ENCODE measurements around the gene OR2J2.
"Not testable (repeated sequence)": the region's sequence is repeated elsewhere in the genome, so short reads cannot be mapped to it uniquely, and the experiment has no call there.

Gene OR2J2

DNA sequence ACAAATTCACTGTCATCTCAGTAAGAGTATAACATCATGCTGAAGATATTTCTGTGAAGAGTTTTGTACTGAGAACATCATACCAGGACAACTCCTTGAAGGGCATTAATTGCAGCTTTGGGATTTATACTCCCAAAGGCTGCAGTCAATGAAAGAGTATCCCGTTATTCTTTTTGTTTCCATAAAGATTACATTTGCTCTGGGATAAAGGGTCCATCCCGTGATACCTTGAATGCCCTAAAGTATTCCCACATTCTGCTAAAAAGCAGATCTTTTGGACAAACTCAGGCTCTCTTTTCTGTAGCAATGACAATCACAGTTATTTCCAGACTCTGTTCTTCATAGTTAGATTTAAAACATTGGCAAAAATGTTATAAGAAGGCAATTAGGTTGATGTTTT lies at the start of gene OR2J2:
TSS of gene OR2J2 (plus strand) at position 301 of the 400 bp plus-strand sequence. CDS start 2,729 bp downstream, outside the sequence.
- DNase-seq (ENCODE audit: low spot score): not testable (repeated sequence)

DNA sequence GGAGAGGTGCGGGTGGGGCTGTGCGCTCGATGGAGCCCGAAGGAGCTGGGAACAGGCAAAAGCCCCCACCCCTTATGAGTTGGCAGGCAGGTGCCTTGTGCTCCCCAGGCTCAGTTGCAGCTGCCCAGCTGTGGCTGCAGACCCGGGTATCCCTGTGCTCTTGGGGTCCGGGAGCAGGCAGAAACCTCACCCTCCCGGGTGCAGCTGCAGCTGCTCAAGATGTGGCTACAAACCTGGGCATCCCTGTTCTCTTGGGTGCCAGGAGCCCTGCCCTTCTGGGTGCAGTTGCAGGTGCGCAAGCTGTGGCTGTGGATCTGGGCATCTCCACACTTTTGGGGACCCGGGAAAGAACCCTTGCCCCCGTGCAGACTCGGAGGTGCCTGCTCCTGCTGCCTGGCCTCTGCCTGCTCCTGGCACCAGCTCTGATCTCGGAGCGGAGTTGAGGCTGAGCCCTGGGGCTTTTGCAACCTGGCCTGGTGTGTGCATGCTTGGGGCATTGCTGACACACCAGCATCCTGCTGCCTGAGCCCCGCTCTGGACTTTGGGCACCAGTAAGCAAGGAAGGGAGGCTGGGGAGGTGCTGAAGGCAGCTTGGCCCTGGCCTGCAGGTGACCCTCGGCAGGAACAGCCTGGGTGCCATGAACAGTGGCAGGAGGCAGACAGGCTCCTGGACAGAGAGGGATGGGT lies 41.2 kb upstream of the OR2J2 start:
- DNase-seq (ENCODE audit: low spot score): no peak

DNA sequence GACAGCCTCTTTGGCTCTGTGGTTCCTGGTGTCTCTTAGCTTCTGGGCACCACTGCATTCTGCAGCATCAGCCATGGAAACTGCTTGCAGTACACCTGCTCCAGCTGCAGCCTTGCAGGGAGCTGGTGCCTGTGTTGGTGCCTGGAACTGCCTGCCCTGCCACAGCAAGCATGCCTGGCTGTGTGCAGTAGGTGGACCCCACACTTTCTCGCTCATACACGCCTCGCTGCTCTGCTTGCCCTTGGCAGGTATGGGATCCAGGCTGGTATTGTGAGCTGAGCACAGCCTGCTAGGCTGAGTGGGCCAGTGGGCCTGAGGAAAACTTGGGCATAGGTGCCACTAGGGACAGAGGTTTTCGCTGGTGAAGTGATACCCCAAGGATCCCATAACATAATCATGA lies 40.1 kb upstream of the OR2J2 start:
- DNase-seq (ENCODE audit: low spot score): no peak

DNA sequence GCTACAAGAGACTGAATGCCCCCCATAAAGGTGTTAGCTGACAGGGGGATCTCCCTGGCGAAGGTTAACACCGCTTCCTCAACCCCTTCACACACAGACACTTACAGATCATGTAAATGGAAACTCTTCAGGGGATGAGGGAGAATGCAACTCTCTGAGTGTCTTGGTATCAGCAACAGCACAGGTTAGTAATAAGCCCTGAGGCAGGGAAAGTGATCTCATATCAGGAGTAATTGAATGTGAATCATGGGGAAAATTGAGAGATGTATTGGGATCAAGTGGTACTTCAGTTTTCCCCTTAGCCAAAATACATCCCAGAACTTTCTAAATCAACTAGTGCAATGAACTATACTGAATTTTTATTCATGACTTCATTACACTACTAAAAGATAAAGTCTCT lies 39.0 kb upstream of the OR2J2 start:
- DNase-seq (ENCODE audit: low spot score): no peak

DNA sequence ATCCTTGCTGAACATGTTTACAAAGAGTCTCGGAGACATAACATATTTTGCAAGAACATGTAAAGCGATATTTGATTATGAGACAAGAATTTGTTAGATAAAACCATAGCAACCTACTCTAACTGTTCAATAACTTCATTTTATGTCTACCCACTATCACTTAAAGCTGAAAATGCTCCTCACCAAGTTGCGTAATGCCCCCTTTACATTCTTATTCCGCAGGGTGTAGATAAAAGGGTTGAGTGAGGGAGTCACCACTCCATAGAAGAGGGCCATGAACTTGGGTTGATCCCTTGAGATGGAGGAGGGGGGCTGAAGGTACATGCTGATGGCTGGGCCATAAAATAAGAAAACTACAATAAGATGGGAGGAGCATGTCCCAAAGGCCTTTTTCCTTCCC lies 33.0 kb upstream of the OR2J2 start:
- no peak for DNase-seq (ENCODE audit: low spot score)

DNA sequence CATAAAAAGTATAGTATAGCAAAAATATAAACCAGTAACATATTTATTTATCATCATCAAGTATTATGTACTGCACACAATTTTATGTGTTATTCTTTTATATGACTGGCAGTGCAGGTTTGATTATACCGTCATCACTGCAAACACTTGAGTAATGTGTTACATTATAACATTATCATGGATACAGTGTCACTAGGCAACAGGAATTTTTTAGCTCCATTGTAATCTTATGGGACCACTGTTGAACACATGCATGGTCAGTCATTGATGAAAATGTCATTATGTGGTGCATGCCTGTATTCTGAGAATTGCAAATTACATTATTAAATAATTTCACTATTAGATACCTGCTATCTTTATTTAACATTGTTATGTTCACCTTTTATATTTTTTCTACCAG lies 29.1 kb upstream of the OR2J2 start:
- no peak for DNase-seq (ENCODE audit: low spot score)

DNA sequence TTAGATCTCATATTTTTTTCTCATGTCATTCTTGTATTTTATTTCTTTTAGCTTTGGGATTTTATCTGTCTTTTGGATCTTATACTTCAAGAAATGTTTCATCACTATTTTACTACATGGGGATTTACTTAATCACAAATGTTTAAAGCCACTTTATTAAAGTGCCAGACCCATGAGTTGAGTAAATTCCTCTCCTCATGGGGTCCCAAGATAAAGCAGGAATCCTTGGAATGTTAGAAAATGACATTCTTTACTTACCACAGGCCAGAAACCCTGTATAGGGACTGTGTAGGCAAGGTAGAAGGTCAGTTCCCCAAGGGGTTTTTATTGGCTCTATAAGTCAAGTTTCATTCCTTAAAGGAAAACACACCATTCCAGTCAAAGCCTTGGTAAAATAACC lies 28.4 kb upstream of the OR2J2 start:
- no peak for DNase-seq (ENCODE audit: low spot score)

DNA sequence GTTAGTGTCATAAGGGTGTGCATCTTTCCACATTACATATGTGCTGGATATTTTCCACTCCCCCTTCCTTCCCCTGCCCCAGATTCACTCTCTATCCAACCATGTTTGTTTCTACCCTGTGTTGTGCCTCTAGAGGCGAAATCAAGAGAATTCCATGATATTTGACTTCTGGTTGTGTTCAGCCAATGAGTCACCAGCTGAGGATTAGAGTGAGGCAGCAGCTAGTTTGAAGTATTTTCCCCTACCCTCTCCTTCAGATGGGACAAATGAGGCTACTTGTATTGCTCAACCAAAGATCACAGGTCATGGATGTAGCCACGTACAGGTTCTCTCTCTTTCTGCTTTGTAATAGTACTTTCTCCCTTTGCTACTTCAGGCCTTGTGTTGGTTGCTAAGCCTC lies 24.5 kb upstream of the OR2J2 start:
- DNase-seq (ENCODE audit: low spot score): no peak

DNA sequence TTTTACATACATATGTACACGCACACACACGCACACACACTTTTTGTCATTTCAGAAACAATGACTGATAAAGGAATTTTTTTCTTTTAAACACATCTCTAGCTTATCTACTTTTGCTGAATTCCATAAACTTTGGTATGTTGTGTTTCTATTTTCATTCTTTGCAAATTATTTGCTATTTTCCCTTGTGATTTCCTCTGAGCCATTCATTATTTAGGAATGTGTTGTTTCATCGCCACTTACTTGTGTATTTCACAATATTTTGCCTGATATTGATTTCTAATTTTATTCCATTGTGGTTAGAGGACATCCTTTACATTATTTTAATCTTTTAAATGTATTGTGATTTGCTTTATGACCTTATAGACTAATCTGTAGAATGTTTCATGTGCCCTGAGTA lies 23.6 kb upstream of the OR2J2 start:
- no peak for DNase-seq (ENCODE audit: low spot score)

DNA sequence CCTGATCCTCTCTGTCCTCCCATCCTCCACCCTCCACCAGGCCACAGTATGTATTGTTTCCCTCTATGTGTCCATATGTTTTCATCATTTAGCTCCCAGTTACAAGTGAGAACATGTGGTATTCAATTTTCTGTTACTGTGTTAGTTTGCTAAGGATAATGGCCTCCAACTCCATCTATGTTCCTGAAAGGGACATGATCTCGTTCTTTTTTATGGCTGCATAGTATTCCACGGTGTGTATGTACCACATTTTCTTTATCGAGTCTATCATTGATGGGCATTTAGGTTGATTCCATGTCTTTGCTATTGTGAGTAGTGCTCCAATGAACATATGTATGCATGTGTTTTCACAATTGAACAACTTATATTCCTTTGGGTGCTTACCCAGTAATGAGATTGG lies 21.3 kb upstream of the OR2J2 start:
- DNase-seq (ENCODE audit: low spot score): not testable (repeated sequence)

DNA sequence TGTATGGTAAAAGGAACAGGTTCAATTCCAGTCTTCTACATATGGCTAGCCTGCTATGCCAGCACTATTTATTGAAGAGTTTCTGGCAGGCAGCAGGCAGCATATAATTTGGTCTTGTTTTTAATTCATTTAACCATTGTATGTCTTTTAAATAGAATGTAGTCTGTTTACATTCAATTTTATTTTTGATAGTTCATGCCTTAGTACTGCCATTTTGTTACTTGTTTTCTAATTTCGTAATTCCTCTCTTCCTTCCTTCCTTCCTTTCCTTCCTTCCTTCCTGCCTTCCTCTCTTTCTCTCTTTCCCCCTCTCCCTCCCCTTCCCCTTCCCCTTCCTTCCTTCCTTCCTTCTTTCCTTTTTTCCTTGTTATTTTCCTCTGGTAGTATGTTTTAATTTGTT lies 17.6 kb upstream of the OR2J2 start:
- DNase-seq (ENCODE audit: low spot score): no peak

DNA sequence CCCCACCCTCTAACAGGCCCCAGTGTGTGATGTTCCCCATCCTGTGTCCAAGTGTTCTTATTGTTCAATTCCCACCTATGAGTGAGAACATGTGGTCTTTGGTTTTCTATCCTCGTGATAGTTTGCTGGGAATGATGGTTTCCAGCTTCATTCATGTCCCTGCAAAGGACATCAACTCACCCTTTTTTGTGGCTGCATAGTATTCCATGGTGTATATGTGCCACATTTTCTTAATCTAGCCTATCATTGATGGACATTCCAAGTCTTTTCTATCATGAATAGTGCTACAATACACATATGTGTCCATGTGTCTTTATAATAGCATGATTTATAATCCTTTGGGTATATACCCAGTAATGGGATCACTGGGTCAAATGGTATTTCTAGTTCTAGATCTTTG lies 15.5 kb upstream of the OR2J2 start:
- DNase-seq (ENCODE audit: low spot score): not testable (repeated sequence)

DNA sequence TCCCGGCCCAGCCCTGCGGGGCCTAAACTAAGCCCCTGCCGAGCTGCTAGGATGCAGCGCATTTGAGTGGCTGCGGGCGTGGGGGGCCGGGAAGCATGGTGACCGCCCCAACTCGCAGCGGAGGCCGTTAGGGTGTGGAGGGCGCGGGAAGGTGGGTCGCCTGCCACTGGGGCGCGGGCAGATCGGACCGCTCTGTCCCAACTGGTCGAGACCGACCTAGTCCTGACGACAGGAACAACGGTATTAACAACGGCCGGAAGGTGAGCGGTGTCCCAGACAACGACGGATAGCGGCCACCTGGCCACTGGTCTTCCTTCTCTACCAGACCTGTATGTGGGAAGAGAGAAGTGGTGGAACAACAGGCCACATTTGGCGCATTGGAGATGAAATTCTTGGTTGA lies 10.8 kb upstream of the OR2J2 start:
- not testable (repeated sequence) for DNase-seq (ENCODE audit: low spot score)

DNA sequence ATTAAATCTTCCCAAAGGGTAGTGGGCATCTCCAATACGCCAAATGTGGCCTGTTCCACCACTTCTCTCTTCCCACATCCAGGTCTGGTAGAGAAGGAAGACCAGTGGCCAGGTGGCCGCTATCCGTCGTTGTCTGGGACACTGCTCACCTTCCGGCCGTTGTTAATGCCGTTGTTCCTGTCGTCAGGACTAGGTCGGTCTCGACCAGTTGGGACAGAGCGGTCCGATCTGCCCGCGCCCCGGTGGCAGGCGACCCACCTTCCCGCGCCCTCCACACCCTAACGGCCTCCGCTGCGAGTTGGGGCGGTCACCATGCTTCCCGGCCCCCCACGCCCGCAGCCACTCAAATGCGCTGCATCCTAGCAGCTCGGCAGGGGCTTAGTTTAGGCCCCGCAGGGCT lies 5.1 kb upstream of the OR2J2 start:
- DNase-seq (ENCODE audit: low spot score): not testable (repeated sequence)

DNA sequence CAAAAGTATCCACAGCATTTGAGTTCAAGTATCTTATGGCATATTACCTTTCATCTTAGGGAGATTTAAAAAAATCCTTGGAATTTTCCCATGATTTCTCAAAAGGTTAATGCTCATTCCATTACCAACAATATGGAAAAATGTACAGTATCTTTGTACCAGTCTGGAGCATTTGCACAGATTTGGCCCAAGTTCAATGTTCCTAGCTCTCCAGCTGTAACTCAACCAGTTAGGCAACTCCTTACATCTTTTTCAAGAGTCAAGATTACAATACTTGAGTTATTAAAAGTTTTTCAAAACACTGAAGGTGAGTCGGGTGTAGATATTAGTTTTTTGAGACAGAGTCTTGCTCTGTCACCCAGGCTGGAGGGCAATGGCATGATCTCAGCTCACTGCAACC lies 1.0 kb downstream of the OR2J2 start:
- no peak for DNase-seq (ENCODE audit: low spot score)

DNA sequence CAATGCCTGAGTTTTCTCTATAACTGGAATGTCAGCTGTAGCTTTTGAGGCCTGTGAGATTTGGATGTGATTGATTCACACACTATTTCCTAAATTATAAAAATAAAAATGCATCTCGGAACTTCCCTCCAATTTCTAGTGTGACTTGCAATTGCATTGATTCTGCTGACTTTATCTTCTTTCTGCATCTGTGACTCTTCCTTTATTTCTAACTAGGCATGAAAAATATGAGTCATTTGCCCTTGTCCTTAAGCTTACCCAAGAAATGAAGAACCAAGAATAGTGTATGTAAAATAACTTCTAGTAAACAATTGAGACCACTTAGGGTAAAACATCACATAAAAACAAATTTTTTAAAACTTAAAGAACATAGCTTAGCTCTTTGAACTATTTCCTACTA lies 12.9 kb downstream of the OR2J2 start:
- DNase-seq (ENCODE audit: low spot score): no peak

DNA sequence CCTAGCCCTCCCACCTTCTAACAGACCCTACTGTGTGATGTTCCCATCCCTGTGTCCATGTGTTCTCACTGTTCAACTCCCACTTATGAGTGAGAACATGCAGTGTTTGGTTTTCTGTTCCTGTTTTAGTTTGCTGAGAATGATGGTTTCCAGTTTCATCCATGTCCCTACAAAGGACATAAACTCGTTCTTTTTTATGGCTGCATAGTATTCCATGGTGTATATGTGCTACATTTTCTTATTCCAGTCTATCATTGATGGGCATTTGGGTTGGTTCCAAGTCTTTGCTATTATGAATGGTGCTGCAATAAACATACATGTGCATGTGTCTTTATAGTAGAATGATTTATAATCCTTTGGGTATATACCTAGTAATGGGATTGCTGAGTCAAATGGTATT lies 18.0 kb downstream of the OR2J2 start:
- not testable (repeated sequence) for DNase-seq (ENCODE audit: low spot score)

DNA sequence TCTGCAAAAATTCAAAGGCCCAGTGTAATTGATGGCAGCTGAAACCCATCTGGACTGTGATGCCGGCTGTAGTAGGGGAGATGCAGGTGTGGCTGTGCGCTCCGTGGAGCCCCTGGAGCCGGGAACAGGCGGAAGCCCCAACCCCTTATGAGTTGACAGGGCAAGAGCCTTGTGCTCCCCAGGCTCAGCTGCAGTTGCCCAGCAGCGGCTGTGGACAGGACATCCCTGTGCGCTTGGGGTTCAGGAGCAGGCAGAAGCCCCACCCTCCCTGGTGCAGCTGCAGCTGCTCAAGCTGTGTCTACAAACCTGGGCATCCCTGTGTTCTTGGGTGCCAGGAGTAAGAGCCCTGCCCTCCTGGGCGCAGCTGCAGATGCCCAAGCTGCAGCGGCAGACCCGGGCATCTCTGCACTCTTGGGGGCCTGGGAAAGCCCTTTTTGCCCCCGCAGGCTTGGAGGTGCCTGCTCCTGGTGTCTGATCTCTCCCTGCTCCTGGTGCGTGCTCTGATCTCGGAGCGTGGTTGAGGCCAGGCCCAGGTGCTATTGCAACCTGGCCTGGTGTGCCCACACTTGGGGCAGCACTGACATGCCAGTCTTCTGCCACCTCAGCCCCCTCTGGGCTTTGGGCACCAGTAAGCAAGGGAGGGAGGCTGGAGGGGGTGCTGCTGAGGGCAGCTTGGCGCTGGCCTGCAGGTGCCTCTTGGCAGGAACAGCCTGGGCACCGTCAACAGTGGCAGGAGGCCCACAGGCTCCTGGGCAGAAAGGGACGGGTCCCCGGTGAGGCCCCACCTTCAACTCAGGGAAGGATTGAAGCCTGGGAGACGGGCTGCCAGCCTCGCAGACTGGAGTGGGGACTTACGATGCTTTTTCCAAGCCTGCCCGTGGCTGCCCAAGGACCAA lies 30.3 kb downstream of the OR2J2 start:
- DNase-seq (ENCODE audit: low spot score): no peak

DNA sequence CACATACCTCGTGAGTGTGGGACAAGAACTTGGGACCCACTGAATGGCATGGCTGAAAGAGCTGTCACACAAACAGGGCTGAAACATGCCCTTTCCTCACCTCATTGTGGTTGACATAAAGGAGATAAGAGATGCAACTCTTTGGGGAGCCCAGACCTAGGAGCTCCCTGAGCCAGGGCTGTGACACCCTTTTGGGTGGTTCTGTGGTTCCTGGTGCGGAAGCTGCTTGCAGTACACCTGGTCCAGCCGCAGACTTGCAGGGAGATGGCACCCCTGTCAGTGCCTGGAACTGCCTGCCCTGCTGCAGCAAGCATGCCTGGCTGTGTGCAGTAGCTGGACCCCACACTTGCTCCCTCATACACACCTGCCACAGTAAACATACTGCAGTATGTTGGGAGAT lies 31.3 kb downstream of the OR2J2 start:
- no peak for DNase-seq (ENCODE audit: low spot score)

DNA sequence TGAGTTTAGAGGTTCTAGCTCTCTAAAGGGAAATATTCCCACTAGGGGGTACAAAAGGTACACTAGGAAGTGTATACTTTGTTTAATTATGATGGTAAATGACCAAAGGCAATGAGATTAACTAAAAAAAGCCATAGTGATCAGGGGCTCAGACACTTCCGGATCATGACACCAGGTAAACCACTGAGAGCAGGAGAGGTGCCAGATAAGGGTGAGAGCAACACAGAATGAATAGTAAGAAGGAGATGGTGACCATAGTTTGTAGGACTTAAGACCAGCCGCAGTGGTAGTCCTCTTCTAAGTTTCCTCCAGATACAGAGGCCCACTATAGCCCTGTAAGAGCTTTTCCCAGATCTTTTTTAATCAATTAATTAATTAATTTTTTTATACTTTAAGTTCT lies 40.8 kb downstream of the OR2J2 start:
- no peak for DNase-seq (ENCODE audit: low spot score)

DNA sequence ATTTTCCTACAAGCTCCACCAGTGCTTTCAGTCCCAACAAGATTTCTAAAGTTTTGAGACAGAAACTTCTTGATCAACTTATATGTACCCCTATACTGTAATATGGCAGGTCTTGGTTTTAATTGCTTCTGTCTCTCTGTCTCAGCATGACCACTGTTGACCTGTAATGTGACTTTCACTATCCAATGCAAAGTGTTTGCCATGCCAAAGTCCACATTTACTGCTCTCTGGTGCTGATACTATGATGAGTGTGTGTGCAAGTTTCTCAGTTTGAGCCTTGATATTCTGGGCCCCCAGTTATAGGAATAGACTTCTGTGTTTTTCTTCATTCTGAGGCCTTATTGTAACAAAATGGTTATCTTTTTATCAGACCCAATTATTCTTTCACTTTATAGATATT lies 45.8 kb downstream of the OR2J2 start:
- DNase-seq (ENCODE audit: low spot score): no peak

DNA sequence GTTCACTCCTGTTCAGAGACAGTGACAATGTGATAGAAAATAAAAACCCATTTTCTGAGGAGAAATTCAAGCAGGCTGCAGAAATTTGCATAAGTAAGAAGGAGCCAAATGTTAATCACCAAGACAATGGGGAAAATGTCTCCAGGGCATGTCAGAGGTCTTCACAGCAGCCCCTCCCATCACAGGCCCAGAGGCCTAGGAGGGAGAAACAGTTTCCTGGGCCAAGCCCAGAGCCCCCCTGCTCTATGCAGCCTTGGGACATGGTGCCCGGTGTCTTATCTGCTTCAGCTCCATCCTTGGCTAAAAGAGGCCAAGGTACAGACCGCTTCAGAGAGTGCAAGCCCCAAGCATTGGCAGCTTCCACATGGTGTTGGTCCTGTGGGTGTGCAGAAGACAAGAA lies 46.5 kb downstream of the OR2J2 start:
- DNase-seq (ENCODE audit: low spot score): not testable (repeated sequence)

DNA sequence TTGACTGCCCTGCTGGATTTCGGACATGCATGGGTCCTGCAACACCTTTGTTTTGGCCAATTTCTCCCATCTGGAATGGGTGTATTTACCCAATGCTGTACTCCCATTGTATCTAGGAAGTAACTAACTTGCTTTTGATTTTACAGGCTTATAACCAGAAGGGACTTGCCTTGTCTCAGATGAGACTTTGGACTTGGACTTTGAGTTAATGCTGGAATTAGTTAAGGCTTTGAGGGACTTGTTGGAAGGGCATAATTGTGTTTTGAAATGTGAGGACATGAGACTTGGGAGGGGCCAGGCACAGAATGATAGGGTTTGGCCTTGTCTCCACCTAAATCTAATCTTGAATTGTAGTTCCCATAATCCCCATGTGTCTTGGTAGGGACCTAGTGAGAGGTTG lies 47.3 kb downstream of the OR2J2 start:
- not testable (repeated sequence) for DNase-seq (ENCODE audit: low spot score)

Measured in hepatic stellate cell (primary cell).